ENCODE data around the gene SENP2.
"Not testable (repeated sequence)": the region's sequence is repeated elsewhere in the genome, so short reads cannot be mapped to it uniquely, and the experiment has no call there.

SENP2 gene

GRCh38 chr3:185649414-185649813 lies 63.3 kb downstream of the SENP2 start:
- DNase-seq = no peak

GRCh38 chr3:185651971-185652370 lies 65.9 kb downstream of the SENP2 start:
- DNase-seq = no peak

DNA sequence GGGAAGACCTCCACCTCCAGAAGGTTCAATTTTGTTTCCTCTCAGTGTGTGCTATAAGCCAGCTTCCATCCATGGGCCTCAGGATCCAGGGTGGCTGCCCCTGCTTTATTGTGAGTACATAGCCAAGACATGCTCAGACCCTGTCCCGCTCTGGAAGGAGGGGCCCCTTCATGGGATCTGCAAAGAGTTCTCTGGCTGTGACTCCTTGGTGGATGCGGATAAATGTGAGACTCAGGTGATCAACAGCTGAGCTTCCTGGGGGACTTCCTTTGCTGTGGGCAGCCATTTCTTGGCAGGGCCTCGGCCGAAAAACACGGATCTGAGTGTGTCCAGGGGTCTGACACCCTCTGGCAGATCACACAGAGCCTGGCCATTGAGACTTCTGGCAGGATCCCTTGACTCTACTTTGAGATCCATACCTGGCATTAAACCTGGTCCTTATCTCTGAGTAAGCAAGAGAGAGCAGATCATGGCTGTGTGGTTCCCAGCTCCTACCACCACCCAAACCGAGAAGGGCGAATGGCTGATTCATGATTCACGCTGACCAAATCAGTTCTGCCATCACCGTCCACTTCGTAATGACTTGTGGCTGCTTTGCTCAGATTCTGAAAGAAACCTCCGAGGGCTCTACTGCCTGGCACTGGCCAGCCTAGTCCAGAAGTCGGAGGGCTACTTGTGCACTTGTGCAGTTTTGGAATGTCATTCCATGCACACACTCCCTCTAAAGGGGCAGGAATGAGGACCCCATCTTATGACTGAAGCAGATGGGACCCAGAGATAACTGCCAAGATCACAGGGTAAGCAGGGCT lies 68.1 kb downstream of the SENP2 start:
- no peak for DNase-seq

- DNase-seq = no peak
Observed at GRCh38 chr3:185654758-185655145, 68.7 kb downstream of the SENP2 start.

GRCh38 chr3:185655426-185656320 lies 69.6 kb downstream of the SENP2 start:
- DNase-seq = no peak

DNA sequence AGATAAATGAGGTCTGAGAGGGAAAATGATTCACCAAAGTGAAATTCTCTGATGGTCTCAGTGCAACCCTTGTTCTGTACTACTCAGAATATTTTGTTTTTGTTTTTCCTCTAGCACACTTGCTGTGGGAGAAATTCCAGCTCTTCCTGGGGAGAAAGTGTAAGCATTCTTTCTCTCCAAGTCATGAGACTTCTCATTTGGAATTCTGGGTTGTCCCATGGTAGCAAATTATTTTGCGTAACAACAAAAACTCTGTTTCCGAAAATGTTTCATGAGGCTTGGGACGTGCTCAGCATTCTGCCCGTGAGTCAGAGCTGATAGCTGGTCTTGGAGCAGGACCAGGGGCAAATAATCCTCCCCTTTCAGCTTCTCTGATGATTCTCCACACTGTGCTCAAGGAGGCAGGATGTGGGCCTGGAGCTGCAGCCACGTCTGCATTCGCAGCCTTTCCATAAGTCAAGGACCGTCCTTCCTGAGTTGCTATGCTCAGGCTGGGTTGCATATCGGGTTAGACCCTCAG lies 70.3 kb downstream of the SENP2 start:
- no peak for DNase-seq

DNA sequence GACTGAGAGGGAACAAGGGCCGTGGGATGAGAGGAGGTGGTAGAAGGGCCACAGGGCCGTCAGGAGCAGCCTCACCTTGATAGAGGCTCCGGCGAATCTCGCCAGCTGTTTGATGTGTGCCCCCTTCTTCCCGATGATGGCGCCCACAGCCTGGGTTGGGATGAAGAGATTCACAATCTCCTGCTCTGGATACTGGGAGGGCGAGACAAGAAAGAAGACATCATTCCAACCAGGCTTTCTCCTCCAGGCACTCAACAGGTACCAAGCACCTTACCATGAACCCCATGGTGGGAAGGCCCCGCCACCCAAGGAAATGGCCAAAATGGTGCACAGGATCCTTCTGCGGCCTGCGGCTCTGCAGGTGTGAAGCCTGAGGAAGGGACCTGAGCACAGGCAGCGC lies 71.1 kb downstream of the SENP2 start:
- no peak for DNase-seq

DNA sequence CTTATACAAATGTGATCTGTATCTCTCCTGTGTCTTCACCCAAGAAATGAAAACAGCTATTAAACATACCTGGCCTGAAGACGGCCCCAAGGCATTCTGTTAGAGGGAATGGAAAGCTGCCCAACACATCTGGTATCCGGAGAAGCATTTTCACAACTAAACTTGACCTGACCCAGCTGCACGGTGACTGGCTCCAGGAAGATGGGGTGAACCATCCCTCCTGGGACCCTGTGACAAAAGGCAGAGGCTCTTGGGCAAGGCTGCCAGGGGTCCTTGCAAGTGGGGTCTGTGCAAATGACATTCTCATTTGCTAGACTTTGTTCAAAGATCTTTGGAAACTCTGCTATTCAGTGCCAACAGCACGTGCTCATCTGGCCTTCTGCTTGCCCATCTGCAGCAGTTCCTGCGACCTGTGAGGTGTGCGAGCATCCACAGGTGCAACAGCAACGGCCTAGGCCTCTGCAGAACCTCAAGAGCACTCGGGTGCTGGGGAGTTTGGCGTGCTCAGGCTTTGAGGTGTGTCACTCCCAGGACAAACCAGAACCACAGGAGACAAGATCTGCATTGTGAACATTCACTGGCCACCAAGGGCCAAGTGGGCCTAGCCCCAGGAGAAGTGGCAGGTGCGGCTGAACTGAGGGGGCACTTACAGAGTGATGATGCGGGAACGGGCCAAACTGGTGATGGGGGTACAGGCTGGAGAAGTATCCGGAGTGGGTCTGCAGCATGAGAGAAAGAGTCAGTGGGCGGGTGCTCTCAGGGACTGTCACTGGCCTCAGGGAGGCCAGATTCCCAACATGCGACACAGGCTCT lies 71.8 kb downstream of the SENP2 start:
- no peak for DNase-seq

DNA sequence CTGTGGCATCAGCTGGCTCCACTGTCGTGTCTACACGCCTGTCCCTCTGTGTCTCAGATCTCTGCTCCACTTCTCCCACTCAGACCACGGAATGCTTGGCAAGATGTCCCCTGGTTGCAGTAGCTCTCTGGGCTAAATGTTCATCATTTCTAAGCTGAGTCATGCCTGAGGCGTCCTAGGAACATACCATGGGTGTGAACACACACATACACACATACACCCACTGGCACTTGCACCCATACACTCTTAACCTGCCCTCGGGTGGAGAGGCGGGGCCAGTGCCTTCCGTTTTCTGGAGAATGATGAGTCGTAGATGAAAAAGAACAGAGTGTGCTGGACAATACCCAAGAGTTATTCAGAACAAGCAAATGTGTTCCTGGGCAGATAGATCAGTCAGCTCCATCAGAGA lies 72.4 kb downstream of the SENP2 start:
- no peak for DNase-seq

- no peak for DNase-seq
Observed at GRCh38 chr3:185658943-185659342, 72.8 kb downstream of the SENP2 start.

DNA sequence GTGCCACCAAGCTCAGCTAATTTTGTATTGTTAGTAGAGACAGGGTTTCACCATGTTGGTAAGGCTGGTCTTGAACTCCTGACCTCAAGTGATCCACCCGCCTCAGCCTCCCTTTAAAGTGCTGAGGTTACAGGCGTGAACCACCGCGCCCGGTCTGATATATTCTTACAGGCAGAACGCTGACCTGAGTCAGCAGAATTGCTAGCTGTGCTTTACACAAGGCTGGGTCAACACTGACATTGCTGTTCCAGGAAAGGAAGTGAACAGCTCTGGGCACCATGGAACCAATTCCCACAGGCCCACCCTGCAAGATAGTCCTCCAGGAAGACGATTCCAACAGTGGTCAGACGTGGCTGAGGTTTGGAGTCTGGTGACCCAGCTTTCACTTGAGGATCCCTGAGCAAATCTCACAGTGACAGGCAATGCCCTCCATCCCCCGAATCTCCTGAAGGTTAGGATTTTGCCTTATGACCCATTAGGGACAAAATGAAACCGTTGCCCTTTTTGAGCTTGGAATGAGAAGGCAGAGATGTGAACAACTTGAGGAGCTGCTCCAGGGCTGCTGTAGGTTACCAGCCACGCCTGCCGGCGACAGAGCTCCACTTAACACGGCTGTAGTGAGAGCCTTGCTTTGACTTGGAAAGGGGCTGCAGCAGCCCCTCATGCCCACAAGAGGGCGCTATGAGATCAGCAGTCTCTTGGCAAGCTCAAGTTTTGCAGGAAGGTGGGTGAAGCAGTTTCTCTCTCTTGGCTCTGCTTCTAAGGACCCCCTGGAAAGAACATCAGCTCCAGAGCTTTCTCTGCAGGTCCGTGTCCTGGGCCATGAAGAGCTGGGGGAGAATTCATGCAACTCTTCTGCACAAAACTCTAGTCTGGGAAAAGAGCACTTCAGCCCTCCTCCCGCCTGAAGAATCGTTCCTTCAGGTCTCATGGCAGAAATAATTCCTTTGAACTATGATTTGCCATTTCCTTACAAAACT lies 74.1 kb downstream of the SENP2 start:
- DNase-seq = peak; percentile 70

DNA sequence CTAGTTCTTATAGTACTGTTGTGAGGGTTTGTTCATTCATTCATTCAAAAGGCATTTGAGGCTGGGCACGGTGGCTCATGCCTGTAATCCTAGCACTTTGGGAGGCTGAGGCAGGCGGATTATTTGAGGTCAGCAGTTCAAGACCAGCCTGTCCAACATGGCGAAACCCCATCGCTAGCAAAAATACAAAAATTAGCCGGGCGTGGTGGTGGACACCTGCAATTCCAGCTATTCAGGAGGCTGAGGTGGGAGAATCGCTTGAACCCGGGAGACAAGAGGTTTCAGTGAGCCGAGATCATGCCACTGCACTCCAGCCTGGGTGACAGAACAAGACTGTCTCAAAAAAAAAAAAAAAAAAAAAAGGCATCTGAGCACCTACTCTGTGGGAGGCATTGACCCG lies 75.2 kb downstream of the SENP2 start:
- DNase-seq = not testable (repeated sequence)

DNA sequence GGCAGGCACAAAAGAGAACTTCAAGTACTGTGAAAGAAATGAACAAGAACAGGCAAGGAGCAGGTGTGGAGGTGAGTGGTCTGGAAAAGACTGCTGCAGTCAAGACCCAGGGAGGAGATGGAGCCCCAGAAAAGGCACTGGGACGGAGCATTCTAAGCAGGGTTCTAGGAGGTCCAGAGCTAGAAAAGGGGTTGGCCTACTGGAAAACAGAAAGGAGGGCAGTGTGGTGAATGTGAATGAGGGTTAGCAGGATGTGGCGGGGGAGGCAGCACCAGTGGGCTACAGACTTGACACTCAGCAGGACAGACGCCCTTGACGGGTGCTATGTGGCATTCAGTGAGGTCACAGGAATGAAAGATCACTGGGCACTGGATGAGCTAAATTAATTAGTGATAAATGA lies 75.7 kb downstream of the SENP2 start:
- DNase-seq = no peak

GRCh38 chr3:185663929-185664328 lies 77.8 kb downstream of the SENP2 start:
- no peak for DNase-seq

- DNase-seq = no peak
Observed at GRCh38 chr3:185667574-185667973, 81.5 kb downstream of the SENP2 start.

DNA sequence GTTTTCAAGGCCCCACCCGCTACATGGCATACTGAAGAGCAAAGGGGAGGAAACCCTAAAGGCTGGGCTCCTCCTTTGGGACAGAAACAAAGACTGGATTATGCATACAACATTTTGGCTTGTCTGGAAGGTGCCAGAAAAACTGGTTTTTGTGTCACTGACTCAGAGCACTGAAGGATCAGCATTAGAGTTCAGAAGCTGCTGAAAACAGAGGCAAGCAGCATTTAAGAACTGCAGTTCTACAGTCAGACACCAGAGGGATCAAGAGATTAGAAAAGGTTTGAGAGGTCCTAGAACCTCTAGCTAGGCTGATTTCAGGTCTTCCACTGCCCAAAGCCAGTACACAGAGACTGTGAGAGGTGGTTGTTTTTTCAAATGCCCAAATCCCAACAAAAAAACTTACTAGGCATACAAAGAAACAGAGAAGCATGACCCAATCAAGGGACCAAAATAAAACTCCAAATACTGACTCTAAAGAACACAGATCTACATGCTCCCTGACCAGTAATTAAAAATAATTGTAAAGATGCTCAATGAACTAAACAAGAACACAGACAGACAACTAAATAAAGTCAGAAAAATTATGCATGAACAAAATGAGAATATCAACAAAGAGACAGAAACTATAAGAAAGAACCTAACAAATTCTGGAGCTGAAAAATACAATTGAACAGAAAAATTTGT lies 91.2 kb downstream of the SENP2 start:
- DNase-seq = no peak

- DNase-seq = no peak
Observed at GRCh38 chr3:185678027-185678426, 91.9 kb downstream of the SENP2 start.

GRCh38 chr3:185680231-185680630 lies 94.1 kb downstream of the SENP2 start:
- DNase-seq = no peak

All from COR-L47 (cell line).